GM18951 (cell line): Measurements from ENCODE around the gene DUOXA1.

Experiments
- POLR2A ChIP-seq: IDR thresholded peaks from 4 replicates; pipeline ENCODE4 v1.6.1; 2011; ENCODE audit warnings: mild to moderate bottlenecking; ENCODE audit not compliant: insufficient read length, insufficient read depth; ENCODE audit errors: extremely low read depth
- in situ Hi-C: fragments of 300-500 bp; cut with MboI; formaldehyde crosslinking; loops from one replicate; pipeline ENCODE4 v1.12.0; 2022; ENCODE audit warnings: low sequenced_read_pairs, mixed read lengths, inconsistent platforms; ENCODE audit not compliant: unreplicated experiment

The DUOXA1 gene

DNA sequence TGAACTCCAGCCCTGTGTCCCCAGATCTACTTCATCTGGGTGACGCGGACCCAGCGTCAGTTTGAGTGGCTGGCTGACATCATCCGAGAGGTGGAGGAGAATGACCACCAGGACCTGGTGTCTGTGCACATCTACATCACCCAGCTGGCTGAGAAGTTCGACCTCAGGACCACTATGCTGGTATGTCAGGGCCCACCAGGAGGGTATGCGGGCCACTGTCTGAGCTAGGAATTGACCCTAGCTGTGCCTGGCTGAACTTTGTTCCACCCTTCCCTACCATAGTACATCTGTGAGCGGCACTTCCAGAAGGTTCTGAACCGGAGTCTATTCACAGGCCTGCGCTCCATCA is 33.8 kb upstream of the DUOXA1 start:
- in situ Hi-C loops = no loop called here
- no peak for TF ChIP-seq POLR2A

DNA sequence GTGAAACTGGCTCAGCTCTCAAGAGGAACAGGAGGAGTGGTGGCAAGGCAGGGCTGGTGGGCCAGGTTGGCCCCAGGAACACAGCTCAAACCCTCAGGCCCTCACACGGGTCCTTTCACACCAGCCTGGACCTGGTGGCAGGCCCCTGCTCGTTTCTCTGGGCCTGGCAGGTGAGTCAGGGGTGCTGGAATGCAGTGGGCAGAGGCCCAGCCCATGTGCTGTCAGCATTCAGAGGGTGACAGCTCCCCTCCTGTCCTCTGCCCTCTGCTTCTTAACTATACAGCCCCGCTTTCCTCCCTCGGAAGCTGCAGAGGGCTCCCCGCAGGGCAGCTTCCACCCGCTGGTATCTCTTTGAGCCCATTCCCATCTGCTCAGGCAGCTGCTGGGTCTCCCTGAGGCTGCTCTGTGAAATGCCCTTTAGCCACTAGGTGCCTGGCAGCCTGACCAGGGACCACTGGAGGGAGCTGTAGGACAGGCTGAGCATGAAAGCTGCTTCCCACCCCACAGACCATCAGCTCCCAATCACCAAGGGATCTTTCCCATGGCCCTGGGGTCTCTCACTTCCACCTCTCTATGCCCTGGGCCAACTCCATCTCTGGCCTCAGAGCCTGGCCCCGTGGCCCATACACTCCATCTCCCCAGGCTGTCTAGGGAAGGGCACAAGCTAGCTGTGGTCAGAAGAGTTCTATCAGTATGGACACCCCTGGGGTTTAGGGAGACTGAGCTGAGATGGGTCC is 33.3 kb upstream of the DUOXA1 start:
- in situ Hi-C loops = no loop called here
- TF ChIP-seq POLR2A = no peak

DNA sequence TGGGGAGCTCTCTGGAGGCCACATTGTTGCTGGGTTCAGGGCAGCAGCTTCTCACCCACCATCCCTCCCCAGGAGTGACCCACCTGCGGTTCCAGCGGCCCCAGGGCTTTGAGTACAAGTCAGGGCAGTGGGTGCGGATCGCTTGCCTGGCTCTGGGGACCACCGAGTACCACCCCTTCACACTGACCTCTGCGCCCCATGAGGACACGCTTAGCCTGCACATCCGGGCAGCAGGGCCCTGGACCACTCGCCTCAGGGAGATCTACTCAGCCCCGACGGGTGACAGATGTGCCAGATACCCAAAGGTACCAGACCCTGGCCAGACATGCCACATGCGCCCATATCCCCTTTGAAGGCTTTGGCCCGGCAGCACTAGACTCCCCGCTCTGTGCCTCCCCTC is 32.0 kb upstream of the DUOXA1 start:
- no peak for TF ChIP-seq POLR2A
- in situ Hi-C loops = no loop called here

DNA sequence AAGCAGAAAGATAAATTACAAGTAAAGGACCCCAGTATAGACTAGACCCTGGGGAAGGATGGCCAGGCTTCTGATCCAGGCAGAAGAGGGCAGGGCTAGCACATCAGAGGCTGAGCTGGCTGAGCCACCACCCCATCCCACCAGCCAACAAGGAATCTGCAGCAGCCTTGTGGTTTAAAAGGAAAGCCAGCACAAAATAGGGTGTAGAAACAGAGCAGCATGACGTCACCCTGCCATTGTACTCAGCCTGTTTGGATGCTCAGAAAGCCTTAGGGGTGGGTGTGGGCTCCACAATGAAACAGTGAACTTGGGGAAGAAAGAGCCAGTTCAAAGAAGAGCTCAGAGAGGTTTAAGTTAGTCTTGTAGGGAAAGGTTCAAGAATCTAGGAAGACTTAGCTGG is 28.3 kb upstream of the DUOXA1 start:
- TF ChIP-seq POLR2A = no peak
- in situ Hi-C loops = no loop called here

DNA sequence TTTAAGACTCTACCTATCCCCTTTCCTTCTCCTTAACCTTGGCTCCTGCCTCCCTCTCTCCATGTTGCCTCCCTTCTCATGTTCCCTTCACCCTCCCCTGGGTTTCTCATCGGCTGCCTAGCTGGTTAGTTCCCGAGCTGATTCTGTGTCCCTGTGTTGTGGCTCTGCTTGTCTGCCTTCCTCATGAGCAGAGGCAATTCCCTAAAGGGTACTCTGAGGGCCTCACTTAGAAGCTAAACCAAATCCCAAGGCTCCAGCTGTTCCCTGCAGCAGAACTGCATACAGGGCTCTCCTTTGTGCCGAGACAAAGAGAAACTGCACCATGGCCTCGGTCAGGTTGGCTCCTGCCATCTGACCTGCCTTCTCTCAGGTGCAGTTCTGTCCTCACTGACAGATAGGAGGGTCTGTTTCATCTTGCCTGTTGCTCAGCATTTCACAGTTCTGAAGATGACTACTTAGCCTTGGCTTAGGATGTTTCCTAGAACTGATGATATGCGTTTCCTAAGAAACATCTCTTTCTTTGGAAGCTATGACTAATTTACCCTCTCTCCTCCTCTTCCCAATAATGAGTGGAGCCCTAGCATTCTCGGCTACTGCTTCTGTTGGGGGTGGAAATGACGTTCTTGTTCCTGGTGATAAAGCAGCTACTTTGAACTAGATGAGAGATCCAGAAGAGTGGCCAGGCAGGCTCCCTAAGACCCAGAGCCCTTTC is 27.2 kb upstream of the DUOXA1 start:
- in situ Hi-C loops = no loop called here
- TF ChIP-seq POLR2A = no peak

DNA sequence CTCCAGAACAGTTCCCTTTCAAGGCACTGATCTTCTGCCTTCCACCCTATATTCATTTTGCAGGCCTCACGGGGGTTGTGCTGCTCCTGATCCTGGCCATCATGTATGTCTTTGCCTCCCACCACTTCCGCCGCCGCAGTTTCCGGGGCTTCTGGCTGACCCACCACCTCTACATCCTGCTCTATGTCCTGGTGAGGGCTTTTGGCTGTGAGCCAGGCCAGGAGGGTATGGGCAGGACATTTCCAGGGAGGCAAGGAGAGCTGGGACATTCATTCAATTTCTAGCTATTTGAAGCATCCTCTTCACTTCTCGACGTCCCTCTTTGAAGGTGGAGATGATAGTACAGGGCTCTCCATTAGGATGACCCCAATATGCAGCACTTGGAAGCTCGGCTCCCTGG is 26.1 kb upstream of the DUOXA1 start:
- no peak for TF ChIP-seq POLR2A
- in situ Hi-C loops = no loop called here

DNA sequence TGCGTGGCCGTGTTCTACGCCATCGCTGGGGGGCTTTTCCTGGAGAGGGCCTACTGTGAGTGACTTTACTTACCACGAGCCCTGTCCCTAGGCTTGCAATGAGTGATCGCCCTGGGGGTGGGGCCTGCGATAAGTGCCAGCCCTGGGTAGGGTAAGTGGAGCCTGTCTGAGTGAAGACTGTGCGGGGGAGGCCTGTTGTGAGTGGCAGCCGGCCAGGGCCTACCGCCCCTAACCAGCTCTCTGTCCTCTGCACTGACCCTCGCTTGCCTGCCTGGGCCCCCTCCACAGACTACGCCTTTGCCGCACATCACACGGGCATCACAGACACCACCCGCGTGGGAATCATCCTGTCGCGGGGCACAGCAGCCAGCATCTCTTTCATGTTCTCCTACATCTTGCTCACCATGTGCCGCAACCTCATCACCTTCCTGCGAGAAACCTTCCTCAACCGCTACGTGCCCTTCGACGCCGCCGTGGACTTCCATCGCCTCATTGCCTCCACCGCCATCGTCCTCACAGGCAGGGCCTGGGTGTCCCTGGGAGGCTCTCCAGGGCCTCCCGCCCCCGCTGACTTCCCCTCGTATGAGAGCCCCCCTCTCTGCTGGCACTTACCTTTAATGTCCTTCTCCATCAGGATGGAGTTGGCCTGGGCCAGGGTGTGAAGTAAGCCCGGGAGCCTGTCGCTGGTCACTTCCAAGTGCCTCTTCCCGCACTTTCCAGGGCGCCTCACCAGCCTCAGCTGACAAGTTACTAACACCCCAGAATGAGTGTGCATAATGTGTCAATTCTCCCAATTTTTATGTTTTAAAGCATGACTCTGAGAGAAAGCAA is 22.5 kb upstream of the DUOXA1 start:
- TF ChIP-seq POLR2A = no peak
- in situ Hi-C loops = no loop called here

DNA sequence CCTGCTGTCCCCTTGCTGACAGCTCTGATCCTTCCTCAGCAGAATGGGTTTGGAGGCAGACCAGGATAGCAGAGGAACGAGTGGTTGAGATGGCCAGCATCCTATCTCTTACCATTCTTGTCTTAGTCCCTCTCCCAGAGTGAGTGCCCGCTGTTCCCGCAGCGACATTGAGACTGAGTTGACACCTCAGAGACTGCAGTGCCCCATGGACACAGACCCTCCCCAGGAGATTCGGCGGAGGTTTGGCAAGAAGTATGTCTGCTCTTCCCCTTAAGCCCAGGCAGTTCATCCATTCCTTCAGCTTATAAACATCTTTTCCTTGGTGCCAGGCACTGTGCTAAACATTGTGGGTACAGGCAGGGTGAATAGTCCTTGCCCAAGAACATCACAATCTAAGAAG is 21.3 kb upstream of the DUOXA1 start:
- in situ Hi-C loops = no loop called here
- TF ChIP-seq POLR2A = no peak

DNA sequence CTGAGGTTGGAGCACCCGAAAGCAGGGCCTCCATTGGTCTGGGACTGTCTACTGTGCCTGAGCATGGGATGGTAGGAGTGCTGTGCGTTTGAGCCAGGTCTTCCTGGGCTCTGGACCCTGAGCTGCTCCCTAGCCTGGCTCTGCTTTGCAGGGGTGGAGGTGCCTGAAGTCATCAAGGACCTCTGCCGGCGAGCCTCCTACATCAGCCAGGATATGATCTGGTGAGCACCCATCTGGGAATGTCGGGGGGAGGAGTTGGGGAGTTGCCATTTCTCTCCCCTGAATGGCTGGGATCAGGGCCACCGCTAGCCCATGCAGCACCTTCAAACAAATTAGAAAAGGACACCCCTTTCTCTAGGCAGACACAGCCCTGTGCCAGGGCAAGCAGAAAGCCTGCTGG is 20.8 kb upstream of the DUOXA1 start:
- TF ChIP-seq POLR2A = no peak
- in situ Hi-C loops = no loop called here

DNA sequence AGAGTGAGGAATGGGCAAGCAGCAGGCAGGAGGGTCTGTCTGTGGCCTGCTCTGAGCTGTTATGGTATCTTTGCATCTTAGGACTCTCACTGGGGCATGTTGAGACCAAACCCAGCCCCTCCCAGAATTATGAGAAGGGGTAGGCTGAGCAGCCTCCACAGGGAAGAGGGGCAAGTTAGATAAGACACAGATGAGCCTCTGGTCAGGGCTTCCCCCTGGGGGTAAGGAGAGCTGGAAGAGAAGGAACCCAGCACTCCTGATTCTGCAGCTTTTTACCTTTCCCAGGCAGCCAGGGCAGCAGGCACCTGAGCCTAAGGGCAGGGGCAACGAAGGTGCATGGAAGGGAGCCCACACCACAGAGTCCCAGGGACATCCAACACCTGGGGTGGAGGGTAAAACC is 19.4 kb upstream of the DUOXA1 start:
- no peak for TF ChIP-seq POLR2A
- in situ Hi-C loops = no loop called here

DNA sequence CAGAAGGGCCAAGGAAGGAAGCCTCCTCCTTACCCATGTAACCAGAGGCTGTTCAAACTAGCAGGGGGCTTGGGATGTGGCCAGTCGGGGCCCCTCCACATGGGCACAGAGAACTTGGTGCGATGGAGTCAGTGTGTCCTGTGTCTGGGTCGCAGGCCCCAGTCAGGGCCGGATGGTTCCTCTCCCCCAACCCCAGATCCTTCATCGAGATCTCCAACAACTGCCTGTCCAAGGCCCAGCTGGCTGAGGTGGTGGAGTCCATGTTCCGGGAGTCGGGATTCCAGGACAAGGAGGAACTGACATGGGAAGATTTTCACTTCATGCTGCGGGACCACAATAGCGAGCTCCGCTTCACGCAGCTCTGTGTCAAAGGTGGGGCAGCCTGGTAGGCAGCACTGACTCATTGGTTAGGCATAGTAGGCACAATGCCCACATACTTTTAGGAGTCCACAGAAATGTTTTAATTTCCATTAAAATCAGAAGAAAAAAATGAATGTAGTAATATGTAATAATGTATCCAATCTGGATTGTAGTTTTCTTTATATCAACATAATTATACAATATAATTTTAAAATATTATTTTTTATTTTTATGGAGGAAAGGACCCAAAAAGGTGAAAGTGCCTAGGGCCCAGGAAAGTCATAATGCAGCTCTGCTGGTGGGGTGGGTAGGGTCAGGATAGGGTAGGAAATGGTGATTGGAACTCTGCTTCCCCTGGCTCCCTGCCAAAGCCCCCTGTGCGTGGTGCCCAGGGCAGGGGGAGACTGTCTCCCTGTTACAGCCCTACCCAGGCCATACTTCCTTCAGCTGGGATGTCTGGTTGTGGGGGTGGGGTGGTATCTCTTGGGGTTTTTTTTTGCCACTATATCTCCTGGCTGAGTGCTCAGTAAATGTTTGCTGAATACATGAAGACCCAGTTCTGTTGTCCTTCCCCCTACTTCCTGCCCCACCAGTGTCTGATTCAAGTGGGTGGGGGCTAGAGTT is 18.7 kb upstream of the DUOXA1 start:
- in situ Hi-C loops = no loop called here
- no peak for TF ChIP-seq POLR2A

DNA sequence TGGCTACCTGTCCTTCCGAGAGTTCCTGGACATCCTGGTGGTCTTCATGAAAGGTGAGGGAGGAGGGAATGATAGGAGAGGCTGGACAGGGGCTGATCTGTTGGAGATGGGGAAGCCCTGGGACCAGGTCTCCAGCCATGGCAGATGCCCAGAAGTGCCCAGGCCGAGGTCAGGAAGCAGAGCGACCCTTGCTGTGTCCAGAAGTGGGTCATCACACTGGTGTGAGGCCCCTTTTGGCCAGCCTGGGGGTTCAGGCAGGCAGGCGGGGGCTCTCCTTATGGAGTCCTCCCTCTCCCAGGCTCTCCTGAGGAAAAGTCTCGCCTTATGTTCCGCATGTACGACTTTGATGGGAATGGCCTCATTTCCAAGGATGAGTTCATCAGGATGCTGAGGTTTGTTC is 17.9 kb upstream of the DUOXA1 start:
- in situ Hi-C loops = no loop called here
- TF ChIP-seq POLR2A = no peak

DNA sequence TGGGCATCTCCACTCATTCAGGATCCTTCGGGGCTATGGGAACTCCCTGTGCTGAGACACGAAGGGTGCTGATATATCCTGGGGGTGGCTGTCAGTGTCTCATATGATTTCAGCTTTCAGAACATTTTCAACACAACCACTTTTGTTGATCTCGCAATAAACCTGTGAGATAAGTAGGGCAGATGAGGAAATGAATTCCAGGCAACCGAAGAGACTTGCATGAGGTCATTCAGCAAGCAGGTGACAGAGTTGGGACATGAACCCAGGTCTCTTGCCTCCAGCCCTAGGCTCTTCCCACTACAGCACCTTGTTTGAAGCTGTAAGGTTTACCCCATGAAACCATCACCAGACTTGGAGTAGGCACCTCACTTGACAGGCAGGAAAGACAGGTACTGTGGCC is 16.7 kb upstream of the DUOXA1 start:
- no peak for TF ChIP-seq POLR2A
- in situ Hi-C loops = no loop called here
